CD4-positive, alpha-beta T cell (primary cell): ENCODE measurements around the gene RAD51B. TPM values are rescaled to one million over a fixed set of nuclear protein-coding genes. Genes with fewer than 3 reads are reported as not detected.
A peak's percentile ranks its signal among the peaks of the same experiment; 100 is the strongest.
"Not testable (repeated sequence)": the region's sequence is repeated elsewhere in the genome, so short reads cannot be mapped to it uniquely, and the experiment has no call there.

ENCODE experiments used
- ATAC-seq: fragments of 200-7000 bp; cut with Tn5 transposase; one replicate; pipeline ENCODE4 v1.10.0; 2022; ENCODE audit warnings: mild to moderate bottlenecking; ENCODE audit not compliant: poor library complexity
- CTCF ChIA-PET: fragments of 350-600 bp; sonication (Branson Sonifier 250); formaldehyde crosslinking; loops from one replicate; lab custom pipeline; 2021; ENCODE audit warnings: antibody characterized with exemption, inconsistent platforms; lab: Charles Lee
- POLR2A ChIA-PET: fragments of 350-600 bp; sonication (Branson Sonifier 250); formaldehyde crosslinking; loops from one replicate; lab custom pipeline; 2021; ENCODE audit warnings: antibody characterized with exemption, inconsistent platforms; lab: Charles Lee
- DNase-seq, 14 experiments: peaks; one replicate each; pipeline ENCODE4 v3.0.0-alpha.2; 2013 to 2020; ENCODE audit warnings: mixed read lengths in 2 of 14
- H3K27ac ChIP-seq, 2 donors: one replicate each; pipeline versions ENCODE4 v1.5.1 to v1.7.0; 2013; ENCODE audit warnings: low read length in 2 of 2, low read depth in 1 of 2, mild to moderate bottlenecking in 1 of 2
- H3K27me3 ChIP-seq, 2 experiments: 1 replicate in 1 of 2; 2 replicates in 1 of 2; pipeline versions ENCODE4 v1.6.1 to v1.7.0; 2013; ENCODE audit warnings: low read length in 2 of 2, control low read depth in 1 of 2, mild to moderate bottlenecking in 1 of 2, moderate library complexity in 1 of 2; ENCODE audit not compliant: insufficient read depth in 2 of 2, control insufficient read depth in 1 of 2
- H3K36me3 ChIP-seq: one replicate; pipeline ENCODE4 v1.6.1; 2013; ENCODE audit warnings: low read length, control low read depth; ENCODE audit not compliant: insufficient read depth
- H3K4me1 ChIP-seq: one replicate; pipeline ENCODE4 v1.6.1; 2013; ENCODE audit warnings: low read length, control low read depth; ENCODE audit not compliant: insufficient read depth
- H3K4me3 ChIP-seq: one replicate; pipeline ENCODE4 v1.5.1; 2013; ENCODE audit warnings: mild to moderate bottlenecking, low read length, moderate library complexity
- H3K9me3 ChIP-seq, 2 experiments: 1 replicate in 1 of 2; 2 replicates in 1 of 2; pipeline versions ENCODE4 v1.6.1 to v1.7.0; 2013; ENCODE audit warnings: low read length in 2 of 2, mild to moderate bottlenecking in 2 of 2, control low read depth in 1 of 2, moderate library complexity in 1 of 2; ENCODE audit not compliant: control insufficient read depth in 1 of 2, insufficient read depth in 1 of 2
- H3K27ac Mint-ChIP-seq: one replicate; pipeline ENCODE4 v1.8.0; 2020; ENCODE audit warnings: mixed read lengths
- H3K27me3 Mint-ChIP-seq: one replicate; pipeline ENCODE4 v1.8.0; 2021; ENCODE audit warnings: mixed read lengths
- H3K36me3 Mint-ChIP-seq: one replicate; pipeline ENCODE4 v1.8.0; 2021; ENCODE audit warnings: low read depth, mixed read lengths
- H3K4me1 Mint-ChIP-seq: one replicate; pipeline ENCODE4 v1.8.0; 2021; ENCODE audit warnings: low read depth, mixed read lengths
- H3K4me3 Mint-ChIP-seq: one replicate; pipeline ENCODE4 v1.8.0; 2020; ENCODE audit warnings: mild to moderate bottlenecking, mixed read lengths
- H3K9me3 Mint-ChIP-seq: one replicate; pipeline ENCODE4 v1.8.0; 2020; ENCODE audit warnings: mixed read lengths
- intact Hi-C, 2 experiments: fragments of 100-400 bp; cut with DNase I in 1 of 2; cut with micrococcal nuclease in 1 of 2; formaldehyde crosslinking; loops; one replicate each; pipeline versions ENCODE4 v1.15.1 to v1.9.0; 2023 to 2025; cut with DNase I, micrococcal nuclease
- total RNA-seq, 174 experiments: library from RNA in 2 of 174; stranded (reverse) in 2 of 174; gene quantifications; one replicate each; pipeline ENCODE4 v1.2.3 and lab custom pipeline; 2021 to 2026
- TF ChIP-seq, protein P1 (sequence below): fragments of 200-600 bp; IDR thresholded peaks from one replicate; pipeline ENCODE4 v1.8.0; 2022; ENCODE audit warnings: antibody characterized with exemption, mild to moderate bottlenecking

Gene RAD51B
- total RNA-seq, 2 experiments from 2014 or later = 18.4 to 20.0 TPM

- DNase-seq (no peak), ATAC-seq (no peak)
- Mint-ChIP-seq H3K4me1 (peaks cover 76% of the 10 kb centered on the region), H3K36me3 (no peaks in the 10 kb centered on the region), H3K9me3 (no peaks in the 10 kb centered on the region), H3K27me3 (no peaks in the 10 kb centered on the region), H3K4me3 (no peak overlapping the region), H3K27ac (no peak overlapping the region)
- ChIA-PET CTCF (no interaction called here), POLR2A (interaction anchor here (1.3 to 9.1 kb wide), 4 partner anchors 29 to 561 kb away, joined by 4 to 157 read pairs (median 50); partner anchors contain the start of gene ZFP36L1)
- Histone ChIP-seq H3K4me3 (no peak overlapping the region), H3K36me3 (no peaks in the 10 kb centered on the region), H3K27me3 (no peaks in the 10 kb centered on the region), H3K4me1 (peaks cover 18% of the 10 kb centered on the region), H3K9me3 (no peaks in the 10 kb centered on the region), H3K27ac (no peak overlapping the region)
- TF ChIP-seq, protein P1, sequence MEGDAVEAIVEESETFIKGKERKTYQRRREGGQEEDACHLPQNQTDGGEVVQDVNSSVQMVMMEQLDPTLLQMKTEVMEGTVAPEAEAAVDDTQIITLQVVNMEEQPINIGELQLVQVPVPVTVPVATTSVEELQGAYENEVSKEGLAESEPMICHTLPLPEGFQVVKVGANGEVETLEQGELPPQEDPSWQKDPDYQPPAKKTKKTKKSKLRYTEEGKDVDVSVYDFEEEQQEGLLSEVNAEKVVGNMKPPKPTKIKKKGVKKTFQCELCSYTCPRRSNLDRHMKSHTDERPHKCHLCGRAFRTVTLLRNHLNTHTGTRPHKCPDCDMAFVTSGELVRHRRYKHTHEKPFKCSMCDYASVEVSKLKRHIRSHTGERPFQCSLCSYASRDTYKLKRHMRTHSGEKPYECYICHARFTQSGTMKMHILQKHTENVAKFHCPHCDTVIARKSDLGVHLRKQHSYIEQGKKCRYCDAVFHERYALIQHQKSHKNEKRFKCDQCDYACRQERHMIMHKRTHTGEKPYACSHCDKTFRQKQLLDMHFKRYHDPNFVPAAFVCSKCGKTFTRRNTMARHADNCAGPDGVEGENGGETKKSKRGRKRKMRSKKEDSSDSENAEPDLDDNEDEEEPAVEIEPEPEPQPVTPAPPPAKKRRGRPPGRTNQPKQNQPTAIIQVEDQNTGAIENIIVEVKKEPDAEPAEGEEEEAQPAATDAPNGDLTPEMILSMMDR = no peak
- intact Hi-C loops = loop anchor here (5.0 to 10.0 kb wide), 3 partner anchors 107 to 260 kb away; no protein-coding TSS in a partner anchor
Measured at GRCh38 chr14:68254669-68255527, 435.3 kb downstream of the RAD51B start.

- intact Hi-C loops = loop anchor here in 1 of 2 experiments (10.0 kb wide), 1 partner anchor 259 kb away; no protein-coding TSS in a partner anchor
- no peaks in the 10 kb centered on the region for H3K36me3 Mint-ChIP-seq
- no peaks in the 10 kb centered on the region for H3K36me3 ChIP-seq
- peaks cover 21% of the 10 kb centered on the region for H3K4me1 ChIP-seq
- peaks cover 77% of the 10 kb centered on the region for H3K4me1 Mint-ChIP-seq
- H3K9me3 ChIP-seq = no peaks in the 10 kb centered on the region
- peak overlapping the region; percentile 0 for H3K27ac Mint-ChIP-seq
- ChIA-PET CTCF (interaction anchor here (0.7 kb wide), 1 partner anchor 561 kb away, joined by 3 read pairs; no protein-coding TSS in a partner anchor), POLR2A (interaction anchor here (1.3 to 1.4 kb wide), 3 partner anchors 28 to 560 kb away, joined by 3 to 6 read pairs (median 5); no protein-coding TSS in a partner anchor)
- no peak for DNase-seq
- no peaks in the 10 kb centered on the region for H3K9me3 Mint-ChIP-seq
- H3K4me3 ChIP-seq = no peak overlapping the region
- no peaks in the 10 kb centered on the region for H3K27me3 ChIP-seq
- no peak for ATAC-seq
- no peaks in the 10 kb centered on the region for H3K27me3 Mint-ChIP-seq
- H3K4me3 Mint-ChIP-seq = peak overlapping the region; percentile 9
- TF ChIP-seq, protein P1 = no peak
- no peak overlapping the region for H3K27ac ChIP-seq
Measured at GRCh38 chr14:68255693-68256178, 436.2 kb downstream of the RAD51B start.

DNA sequence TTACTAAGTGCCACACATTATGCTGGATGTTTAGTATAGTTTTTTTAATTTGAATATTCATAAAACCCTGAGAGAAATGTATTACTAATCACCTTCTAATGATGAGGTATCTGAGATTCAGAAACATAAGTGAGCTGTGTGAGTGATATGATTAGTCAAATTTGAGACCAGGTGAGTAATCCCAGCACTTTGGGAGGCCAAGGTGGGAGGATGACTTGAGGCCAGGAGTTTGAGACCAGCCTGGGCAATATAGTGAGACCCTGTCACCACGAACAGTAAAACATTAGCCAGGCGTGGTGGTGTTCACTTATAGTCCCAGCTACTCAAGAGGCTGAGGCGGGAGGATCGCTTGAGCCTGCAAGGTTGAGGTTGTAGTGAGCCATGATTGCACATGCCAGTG lies 438.4 kb downstream of the RAD51B start:
- Mint-ChIP-seq H3K4me1 (peaks cover 82% of the 10 kb centered on the region), H3K27ac (peak overlapping the region; percentile 76), H3K36me3 (no peaks in the 10 kb centered on the region), H3K4me3 (no peak overlapping the region), H3K27me3 (no peaks in the 10 kb centered on the region), H3K9me3 (no peaks in the 10 kb centered on the region)
- Histone ChIP-seq H3K36me3 (no peaks in the 10 kb centered on the region), H3K27ac (no peak overlapping the region), H3K27me3 (no peaks in the 10 kb centered on the region), H3K4me1 (peaks cover 40% of the 10 kb centered on the region), H3K9me3 (no peaks in the 10 kb centered on the region), H3K4me3 (no peak overlapping the region)
- POLR2A ChIA-PET = interaction anchor here (1.9 to 3.5 kb wide), 3 partner anchors 26 to 535 kb away, joined by 4 to 27 read pairs (median 22); partner anchors contain the start of gene ZFP36L1
- CTCF ChIA-PET = no interaction called here
- ATAC-seq (no peak), DNase-seq (no peak)
- intact Hi-C loops = loop anchor here in 1 of 2 experiments (10.0 kb wide), 1 partner anchor 257 kb away; no protein-coding TSS in a partner anchor
- TF ChIP-seq, protein P1 = no peak

DNA sequence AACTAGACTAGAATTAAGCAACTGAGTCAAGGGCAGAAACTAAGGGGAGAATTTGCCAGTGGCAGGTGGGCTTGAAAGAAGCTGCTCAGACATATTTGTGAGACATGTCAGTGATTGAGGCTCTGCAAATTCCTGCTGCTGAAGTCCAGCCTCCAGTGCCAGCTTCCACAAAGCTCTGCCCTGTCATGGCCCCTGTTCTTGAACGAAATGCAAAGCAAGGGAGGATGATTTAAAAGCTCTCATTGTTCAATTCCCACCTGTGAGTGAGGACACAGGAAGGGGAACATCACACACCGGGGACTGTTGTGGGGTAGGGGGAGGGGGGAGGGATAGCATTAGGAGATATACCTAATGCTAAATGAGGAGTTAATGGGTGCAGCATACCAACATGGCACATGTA lies 439.4 kb downstream of the RAD51B start:
- POLR2A ChIA-PET = interaction anchor here (1.1 to 3.5 kb wide), 8 partner anchors 9 to 556 kb away, joined by 3 to 27 read pairs (median 6); partner anchors contain the start of gene ZFP36L1
- H3K4me1 ChIP-seq = peaks cover 40% of the 10 kb centered on the region
- not testable (repeated sequence) for ATAC-seq, H3K4me3 ChIP-seq, H3K4me3 Mint-ChIP-seq, H3K27me3 ChIP-seq, H3K27ac ChIP-seq, H3K36me3 ChIP-seq, H3K27me3 Mint-ChIP-seq, H3K9me3 ChIP-seq, DNase-seq, H3K9me3 Mint-ChIP-seq, H3K36me3 Mint-ChIP-seq
- peak overlapping the region; percentile 76 for H3K27ac Mint-ChIP-seq
- H3K4me1 Mint-ChIP-seq = peaks cover 83% of the 10 kb centered on the region
- intact Hi-C loops = loop anchor here in 1 of 2 experiments (10.0 kb wide), 1 partner anchor 256 kb away; no protein-coding TSS in a partner anchor
- CTCF ChIA-PET = interaction anchor here (1.1 kb wide), 1 partner anchor 585 kb away, joined by 5 read pairs; no protein-coding TSS in a partner anchor
